Measurements from ENCODE around the gene STARD3.

- TF ChIP-seq CTCF (IDR thresholded peaks at IDR 0.05) (no peak), POLR2AphosphoS5 (IDR thresholded peaks at IDR 0.05) (no peak)
Observed at GRCh38 chr17:39612291-39612894, 24.6 kb upstream of the STARD3 start.
